ENCODE results near the gene PTPN23. TPM values are rescaled to one million over a fixed set of nuclear protein-coding genes. Genes with fewer than 3 reads are reported as not detected.

The PTPN23 gene
- polyA plus RNA-seq, 1 donor from 2014 or later: 36.2 TPM

GRCh38 chr3:47452453-47453215, 71.8 kb downstream of the PTPN23 start:
- Histone ChIP-seq H2AFZ (ENCODE audit: low read depth, low read length) (no peak overlapping the region), H3F3A (ENCODE audit: insufficient read depth, low read length, poor library complexity, severe bottlenecking) (no peaks in the 10 kb centered on the region), H3K27ac (ENCODE audit: low read length) (no peak overlapping the region), H3K9me3 (ENCODE audit: low read length) (no peaks in the 10 kb centered on the region), H3K79me2 (replicated peaks; ENCODE audit: insufficient read depth, low read length) (peaks cover 16% of the 10 kb centered on the region), H3K9me2 (ENCODE audit: insufficient read depth, low read length) (no peaks in the 10 kb centered on the region), H3K4me2 (ENCODE audit: low read length) (no peak overlapping the region), H3K27me3 (ENCODE audit: insufficient read depth, low read depth, low read length) (no peaks in the 10 kb centered on the region), H3K4me3 (ENCODE audit: low read length) (no peak overlapping the region), H4K20me1 (ENCODE audit: insufficient read depth) (no peaks in the 10 kb centered on the region), H3K9ac (ENCODE audit: low read length) (no peak overlapping the region), H3K36me3 (ENCODE audit: insufficient read depth, low read length) (no peaks in the 10 kb centered on the region)
- TF ChIP-seq, protein P1, sequence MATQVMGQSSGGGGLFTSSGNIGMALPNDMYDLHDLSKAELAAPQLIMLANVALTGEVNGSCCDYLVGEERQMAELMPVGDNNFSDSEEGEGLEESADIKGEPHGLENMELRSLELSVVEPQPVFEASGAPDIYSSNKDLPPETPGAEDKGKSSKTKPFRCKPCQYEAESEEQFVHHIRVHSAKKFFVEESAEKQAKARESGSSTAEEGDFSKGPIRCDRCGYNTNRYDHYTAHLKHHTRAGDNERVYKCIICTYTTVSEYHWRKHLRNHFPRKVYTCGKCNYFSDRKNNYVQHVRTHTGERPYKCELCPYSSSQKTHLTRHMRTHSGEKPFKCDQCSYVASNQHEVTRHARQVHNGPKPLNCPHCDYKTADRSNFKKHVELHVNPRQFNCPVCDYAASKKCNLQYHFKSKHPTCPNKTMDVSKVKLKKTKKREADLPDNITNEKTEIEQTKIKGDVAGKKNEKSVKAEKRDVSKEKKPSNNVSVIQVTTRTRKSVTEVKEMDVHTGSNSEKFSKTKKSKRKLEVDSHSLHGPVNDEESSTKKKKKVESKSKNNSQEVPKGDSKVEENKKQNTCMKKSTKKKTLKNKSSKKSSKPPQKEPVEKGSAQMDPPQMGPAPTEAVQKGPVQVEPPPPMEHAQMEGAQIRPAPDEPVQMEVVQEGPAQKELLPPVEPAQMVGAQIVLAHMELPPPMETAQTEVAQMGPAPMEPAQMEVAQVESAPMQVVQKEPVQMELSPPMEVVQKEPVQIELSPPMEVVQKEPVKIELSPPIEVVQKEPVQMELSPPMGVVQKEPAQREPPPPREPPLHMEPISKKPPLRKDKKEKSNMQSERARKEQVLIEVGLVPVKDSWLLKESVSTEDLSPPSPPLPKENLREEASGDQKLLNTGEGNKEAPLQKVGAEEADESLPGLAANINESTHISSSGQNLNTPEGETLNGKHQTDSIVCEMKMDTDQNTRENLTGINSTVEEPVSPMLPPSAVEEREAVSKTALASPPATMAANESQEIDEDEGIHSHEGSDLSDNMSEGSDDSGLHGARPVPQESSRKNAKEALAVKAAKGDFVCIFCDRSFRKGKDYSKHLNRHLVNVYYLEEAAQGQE (IDR thresholded peaks at IDR 0.05; ENCODE audit: borderline replicate concordance): no peak
- no peak for TF ChIP-seq MXI1 (conservative IDR thresholded peaks at IDR 0.05; ENCODE audit: poor library complexity, severe bottlenecking)
- TF ChIP-seq, protein P2, sequence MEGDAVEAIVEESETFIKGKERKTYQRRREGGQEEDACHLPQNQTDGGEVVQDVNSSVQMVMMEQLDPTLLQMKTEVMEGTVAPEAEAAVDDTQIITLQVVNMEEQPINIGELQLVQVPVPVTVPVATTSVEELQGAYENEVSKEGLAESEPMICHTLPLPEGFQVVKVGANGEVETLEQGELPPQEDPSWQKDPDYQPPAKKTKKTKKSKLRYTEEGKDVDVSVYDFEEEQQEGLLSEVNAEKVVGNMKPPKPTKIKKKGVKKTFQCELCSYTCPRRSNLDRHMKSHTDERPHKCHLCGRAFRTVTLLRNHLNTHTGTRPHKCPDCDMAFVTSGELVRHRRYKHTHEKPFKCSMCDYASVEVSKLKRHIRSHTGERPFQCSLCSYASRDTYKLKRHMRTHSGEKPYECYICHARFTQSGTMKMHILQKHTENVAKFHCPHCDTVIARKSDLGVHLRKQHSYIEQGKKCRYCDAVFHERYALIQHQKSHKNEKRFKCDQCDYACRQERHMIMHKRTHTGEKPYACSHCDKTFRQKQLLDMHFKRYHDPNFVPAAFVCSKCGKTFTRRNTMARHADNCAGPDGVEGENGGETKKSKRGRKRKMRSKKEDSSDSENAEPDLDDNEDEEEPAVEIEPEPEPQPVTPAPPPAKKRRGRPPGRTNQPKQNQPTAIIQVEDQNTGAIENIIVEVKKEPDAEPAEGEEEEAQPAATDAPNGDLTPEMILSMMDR (IDR thresholded peaks at IDR 0.05; ENCODE audit: poor library complexity, severe bottlenecking): no peak
- TF ChIP-seq RAD21 (conservative IDR thresholded peaks at IDR 0.05): no peak
- no peak for TF ChIP-seq EZH2 (IDR thresholded peaks at IDR 0.05; ENCODE audit: borderline replicate concordance, insufficient read depth, low read length, poor library complexity, severe bottlenecking)
- TF ChIP-seq SMC3 (conservative IDR thresholded peaks at IDR 0.05; ENCODE audit: poor library complexity): no peak
- TF ChIP-seq TAF1 (IDR thresholded peaks at IDR 0.05; ENCODE audit: low read depth): no peak

DNA sequence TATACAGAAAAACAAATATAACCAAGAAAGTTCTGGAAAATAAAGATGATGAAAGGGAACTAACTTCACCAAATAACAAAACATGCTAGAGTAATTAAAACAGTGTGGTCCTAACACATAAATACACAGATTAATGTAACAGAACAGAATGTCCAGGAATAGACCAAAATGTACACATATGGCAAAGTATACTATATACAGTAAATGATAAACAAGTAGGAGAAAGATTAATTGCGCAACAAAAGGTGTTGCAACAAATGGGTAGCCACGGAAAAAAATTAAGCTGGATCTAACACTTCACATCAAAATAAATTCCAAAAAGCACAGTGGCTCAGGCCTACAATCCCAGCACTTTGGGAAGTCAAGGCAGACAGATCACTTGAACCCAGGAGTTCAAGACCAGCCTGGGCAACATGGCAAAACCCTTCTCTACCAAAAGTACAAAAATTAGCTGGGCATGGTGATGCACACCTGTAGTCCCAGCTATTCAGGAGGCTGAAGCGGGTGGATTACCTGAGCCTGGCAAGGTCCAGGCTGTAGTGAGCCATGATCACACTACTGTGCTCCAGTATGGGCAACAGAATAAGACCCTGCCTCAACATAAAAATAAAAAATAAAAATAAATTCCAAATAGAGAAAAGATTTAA, 75.1 kb downstream of the PTPN23 start:
- Histone ChIP-seq H3K4me3 (ENCODE audit: low read length) (no peak overlapping the region), H3K9me3 (ENCODE audit: low read length) (no peaks in the 10 kb centered on the region), H2AFZ (ENCODE audit: low read depth, low read length) (no peak overlapping the region), H3K27ac (ENCODE audit: low read length) (no peak overlapping the region), H3K36me3 (ENCODE audit: insufficient read depth, low read length) (no peaks in the 10 kb centered on the region), H3F3A (ENCODE audit: insufficient read depth, low read length, poor library complexity, severe bottlenecking) (no peaks in the 10 kb centered on the region), H3K79me2 (replicated peaks; ENCODE audit: insufficient read depth, low read length) (peaks cover 21% of the 10 kb centered on the region), H3K9me2 (ENCODE audit: insufficient read depth, low read length) (no peaks in the 10 kb centered on the region), H4K20me1 (ENCODE audit: insufficient read depth) (no peaks in the 10 kb centered on the region), H3K4me2 (ENCODE audit: low read length) (no peak overlapping the region), H3K27me3 (ENCODE audit: insufficient read depth, low read depth, low read length) (no peaks in the 10 kb centered on the region), H3K9ac (ENCODE audit: low read length) (no peak overlapping the region)
- no peak for TF ChIP-seq EZH2 (IDR thresholded peaks at IDR 0.05; ENCODE audit: borderline replicate concordance, insufficient read depth, low read length, poor library complexity, severe bottlenecking)
- TF ChIP-seq MXI1 (conservative IDR thresholded peaks at IDR 0.05; ENCODE audit: poor library complexity, severe bottlenecking): no peak
- no peak for TF ChIP-seq EP300 (conservative IDR thresholded peaks at IDR 0.05; ENCODE audit: poor library complexity, severe bottlenecking)
- TF ChIP-seq, protein P1 (IDR thresholded peaks at IDR 0.05; ENCODE audit: borderline replicate concordance): no peak
- TF ChIP-seq POLR2AphosphoS5 (IDR thresholded peaks at IDR 0.05): no peak
- TF ChIP-seq, protein P2 (IDR thresholded peaks at IDR 0.05; ENCODE audit: poor library complexity, severe bottlenecking): no peak
- TF ChIP-seq SMC3 (conservative IDR thresholded peaks at IDR 0.05; ENCODE audit: poor library complexity): no peak
- TF ChIP-seq TAF1 (IDR thresholded peaks at IDR 0.05; ENCODE audit: low read depth): no peak
- no peak for TF ChIP-seq RAD21 (conservative IDR thresholded peaks at IDR 0.05)

Measured in neural cell (in vitro differentiated cells).